ENCODE results near the gene SUN2.
"Not testable (repeated sequence)": the region's sequence is repeated elsewhere in the genome, so short reads cannot be mapped to it uniquely, and the experiment has no call there.

Gene SUN2

DNA sequence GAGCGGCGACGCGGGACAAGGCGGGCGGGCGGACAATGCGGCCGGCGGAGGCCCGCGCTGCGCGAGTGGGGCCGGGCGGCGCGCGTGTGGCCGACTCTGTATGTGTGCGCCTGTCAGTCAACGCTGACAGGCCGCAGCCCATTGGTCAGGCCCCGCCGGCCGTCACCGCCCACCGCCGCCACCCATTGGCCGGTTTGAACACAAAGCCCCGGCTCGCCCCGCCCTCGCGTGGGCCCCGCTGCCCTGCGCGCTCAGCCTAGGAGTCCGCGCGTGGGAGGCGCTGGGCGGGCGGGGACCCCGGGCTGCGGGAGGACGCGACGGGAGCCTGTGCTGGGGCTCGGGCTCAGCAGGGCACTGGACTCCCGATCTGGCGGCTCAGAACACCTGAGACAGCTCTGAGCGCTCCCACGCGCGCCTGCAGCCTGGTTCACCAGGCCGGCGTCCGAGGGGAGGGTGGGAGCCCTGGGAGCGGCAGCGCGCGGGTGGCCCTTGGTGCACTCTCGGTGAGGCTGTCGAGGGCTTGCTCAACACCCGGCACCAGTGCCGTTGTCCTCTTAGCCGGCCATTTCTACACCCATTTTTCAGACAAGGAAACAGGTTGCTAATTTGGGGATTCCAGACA is at the start of gene SUN2:
Gene SUN2, minus strand, starts transcription at position 88 of the 622 bp plus-strand sequence. CDS start 3,370 bp downstream, outside the sequence.
- peak; percentile 94 for DNase-seq

DNA sequence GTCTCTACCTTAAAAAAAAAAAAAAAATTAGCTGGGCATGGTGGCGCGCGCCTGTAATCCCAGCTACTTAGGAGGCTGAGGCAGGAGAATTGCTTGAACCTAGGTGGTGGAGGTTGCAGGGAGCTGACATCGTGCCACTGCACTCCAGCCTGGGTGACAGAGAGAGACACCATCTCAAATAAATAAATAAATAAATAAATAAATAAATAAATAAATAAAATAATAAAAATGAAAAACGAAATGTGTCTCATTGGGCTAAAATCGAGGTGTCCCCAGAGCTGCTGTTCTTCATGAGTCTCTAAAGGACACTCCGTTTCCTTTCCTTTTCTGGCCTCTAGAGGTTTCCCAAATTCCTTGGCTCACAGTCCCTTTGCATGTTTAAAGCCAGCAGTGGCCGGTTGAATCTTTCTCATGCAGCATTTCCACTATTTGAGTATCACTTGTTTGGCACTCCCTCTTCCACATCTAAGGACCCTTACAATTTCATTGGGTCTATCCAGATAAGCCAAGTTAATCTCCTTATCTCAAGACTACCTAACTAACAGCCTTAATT is 49.3 kb upstream of the SUN2 start:
- not testable (repeated sequence) for DNase-seq

DNA sequence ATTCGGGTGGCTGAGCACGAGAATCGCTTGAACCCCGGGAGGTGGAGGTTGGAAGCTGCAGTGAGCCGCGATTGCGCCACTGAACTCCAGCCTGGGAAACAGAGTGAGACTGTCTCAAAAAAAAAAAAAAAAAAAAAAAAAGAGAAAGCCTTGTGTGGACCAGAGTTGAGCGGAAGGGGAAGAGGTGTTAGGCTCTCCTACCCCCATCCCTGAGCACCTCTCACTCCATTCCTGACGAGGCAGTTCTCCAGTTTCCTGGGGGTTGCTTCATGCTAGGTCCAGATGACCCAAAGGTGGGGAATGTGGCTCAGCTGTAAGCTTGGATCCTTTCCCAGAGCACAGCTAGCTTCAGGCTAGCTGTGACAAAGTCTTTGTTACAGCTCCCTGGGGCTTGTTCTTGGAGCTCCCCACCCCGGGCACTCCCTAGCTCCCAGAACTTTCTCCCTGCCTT is 46.9 kb upstream of the SUN2 start:
- no peak for DNase-seq

DNA sequence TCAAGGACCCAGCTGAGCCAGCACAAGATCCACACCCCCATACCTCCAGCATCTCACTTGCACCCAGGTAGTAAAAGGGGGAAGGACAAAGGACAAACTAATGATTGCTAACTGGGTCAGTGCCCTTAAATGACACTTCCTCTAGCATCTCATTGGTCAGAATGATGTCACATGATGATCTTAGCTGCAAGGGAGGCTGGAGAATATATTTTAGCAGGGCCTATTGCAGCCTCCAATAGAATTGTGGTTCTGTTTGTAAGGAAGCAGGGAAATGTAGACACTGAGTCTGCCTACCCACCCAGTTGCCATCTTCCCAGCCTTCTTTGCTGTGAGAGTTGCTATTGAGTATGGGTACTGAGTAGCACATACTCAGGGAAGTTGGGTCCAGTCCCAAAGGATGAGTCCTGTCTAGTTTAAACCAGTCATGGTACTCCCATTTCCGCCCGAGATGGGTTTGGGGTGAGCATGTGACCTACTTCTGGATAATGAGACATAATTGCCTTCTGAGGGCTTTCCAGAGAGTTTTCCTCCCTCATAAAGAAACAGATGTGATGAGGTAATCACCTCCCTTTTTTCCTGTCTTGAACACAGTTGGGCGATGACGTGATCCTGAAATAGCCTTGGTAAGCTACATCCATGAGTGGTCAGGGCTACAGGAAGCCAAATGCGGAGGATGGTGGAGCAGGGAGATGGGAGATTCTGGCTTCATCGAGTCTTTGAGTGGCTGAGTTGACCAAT is 43.6 kb upstream of the SUN2 start:
- no peak for DNase-seq

DNA sequence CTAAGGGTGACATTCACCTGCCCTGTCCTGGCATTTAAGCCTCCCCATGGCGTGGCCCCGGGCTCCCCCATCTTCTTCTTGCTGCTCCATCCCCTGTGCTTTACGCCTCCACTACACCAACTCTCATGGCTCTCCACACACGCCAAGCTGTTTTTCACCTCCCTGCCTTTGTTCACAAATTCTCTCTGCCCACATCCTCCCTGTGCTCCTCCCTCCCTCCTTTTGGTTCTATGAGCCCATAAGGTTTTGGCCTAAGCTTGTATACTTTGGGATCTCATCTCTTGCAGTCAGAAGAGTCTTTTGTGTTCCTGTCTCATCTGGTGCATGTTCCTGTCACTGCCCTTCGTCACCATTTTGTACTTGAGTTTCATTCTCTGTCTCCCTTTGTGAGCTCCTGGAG is 42.7 kb upstream of the SUN2 start:
- DNase-seq = no peak

DNA sequence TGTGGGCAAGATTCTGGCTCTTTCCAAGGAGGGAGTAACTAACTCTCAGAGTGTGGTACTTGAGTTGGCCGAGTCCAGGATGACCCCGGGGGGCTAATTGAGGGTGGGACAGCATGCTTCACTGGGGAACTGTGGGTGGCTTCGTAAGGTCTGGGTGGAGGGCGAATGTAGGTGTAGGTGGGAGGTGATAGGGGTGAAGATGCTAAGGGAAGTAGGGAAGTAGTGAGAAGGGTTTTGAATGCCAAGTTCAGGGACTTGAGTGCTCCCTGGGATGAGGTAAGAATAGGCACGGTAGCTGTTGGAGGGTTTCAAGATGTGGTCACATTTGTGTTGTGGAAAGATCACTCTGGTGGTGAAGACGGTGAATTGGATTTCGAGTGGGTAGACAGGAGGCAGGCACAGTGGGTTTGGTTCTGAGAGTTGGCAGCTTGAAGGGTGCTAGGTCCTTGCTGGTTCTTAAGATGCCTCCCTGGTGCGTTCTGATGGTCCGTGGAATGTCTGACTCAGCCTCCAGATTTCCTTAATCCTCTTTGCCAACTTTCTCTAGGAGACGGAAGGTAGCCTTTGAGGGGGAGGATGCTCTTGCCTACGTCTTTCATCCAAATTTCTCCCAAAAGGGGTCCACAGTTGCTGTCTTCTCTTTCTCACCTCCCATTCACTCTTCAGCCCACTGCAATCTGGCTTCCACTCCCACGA is 40.6 kb upstream of the SUN2 start:
- no peak for DNase-seq

- no peak for DNase-seq
Measured at GRCh38 chr22:38795569-38795968, 39.8 kb upstream of the SUN2 start.

DNA sequence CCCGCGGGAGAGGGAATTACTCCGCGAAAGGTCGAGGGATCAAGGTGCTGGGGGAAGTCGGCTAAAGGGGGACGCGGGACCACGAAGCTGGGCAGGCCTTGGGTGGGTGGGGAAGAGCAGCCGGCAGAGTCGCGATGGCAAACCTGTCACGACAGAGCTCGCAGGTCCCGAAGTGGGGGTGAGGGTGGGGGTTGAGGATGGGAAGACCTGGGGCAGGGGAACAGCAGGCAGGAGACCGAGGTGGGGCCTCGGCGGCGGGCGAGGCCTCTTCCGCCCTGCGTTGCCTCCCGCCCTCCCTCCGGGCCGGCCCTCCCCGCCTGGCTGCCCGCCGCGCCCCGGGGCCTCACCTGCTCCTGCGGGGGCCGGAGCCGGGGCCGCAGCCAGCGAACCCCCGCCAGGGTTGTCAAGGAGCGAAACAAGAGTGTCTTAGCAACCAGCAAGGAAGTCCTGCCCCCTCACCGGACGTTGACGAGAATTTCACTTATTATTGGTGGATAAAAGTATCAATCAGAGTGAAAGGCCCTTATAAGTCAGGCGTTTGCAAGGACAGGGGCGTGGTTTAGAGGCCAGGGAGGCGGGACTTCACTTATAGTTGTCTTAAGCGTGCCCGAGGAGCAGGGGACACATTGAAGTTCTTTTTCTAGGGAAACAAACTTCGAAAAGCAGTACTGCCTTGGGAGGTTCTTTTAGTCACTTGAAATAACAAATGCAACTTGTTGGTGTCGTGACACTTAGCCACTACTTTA is 38.1 kb upstream of the SUN2 start, which contains the start of gene DNAL4:
Gene DNAL4, minus strand, starts transcription at position 423 of the 746 bp plus-strand sequence. CDS start 11,412 bp downstream, outside the sequence.
- DNase-seq = peak; percentile 88

- DNase-seq = no peak
Measured at GRCh38 chr22:38793317-38793716, 37.5 kb upstream of the SUN2 start.

DNA sequence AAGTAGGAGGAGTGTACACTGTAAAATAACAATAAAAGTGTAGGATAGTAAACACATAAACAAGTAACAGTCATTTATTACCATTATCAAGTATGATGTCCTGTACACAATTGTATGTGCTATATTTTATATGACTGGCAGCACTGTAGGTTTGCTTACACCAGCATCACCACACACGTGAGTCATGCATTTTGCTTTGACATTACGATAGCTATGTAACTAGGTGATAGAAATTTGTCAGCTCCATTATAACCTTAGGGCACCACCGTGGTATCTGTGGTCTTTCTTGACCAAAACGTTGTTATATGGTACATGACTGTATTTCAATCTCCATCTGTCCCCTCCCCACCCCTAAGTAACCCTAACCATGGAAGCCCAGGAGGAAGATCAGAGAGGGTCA is 37.0 kb upstream of the SUN2 start:
- DNase-seq = no peak

DNA sequence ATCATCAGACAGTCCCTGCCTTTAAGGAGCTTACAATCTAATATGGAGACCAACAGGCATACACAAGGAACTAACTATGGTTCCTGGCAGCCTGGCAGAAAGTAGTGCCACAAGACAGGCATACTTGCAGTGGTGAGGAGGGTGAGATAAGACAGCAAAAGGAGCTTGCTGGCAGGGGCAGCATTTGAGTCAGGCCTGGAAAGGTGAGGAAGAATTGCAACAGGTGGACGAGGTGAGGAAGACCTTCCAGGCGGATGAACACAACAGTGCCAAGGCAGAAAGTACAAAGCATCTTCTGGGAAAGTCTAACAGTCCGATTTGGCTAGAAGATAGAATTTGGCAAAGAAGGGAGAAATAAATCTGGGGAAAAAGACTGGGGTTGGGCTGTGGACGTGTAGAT is 33.8 kb upstream of the SUN2 start:
- DNase-seq = no peak

DNA sequence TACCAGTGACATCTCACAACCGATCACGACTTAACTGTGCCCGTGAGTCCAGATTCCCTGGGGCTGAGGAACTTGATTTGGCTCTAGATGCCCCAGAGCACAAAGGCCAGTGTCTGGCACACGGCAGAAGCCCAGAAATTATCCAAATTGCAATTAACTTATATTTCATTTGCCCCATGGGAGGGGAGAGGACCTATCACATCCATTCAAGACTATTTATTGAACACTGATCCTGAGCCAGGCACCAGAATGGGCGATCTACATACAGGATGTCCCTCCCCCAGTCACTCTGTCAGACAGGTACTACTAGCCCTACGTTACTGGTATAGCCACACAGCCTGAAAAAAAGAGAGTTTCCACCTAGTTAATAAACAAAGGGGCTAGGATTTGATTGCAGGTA is 33.0 kb upstream of the SUN2 start:
- no peak for DNase-seq

DNA sequence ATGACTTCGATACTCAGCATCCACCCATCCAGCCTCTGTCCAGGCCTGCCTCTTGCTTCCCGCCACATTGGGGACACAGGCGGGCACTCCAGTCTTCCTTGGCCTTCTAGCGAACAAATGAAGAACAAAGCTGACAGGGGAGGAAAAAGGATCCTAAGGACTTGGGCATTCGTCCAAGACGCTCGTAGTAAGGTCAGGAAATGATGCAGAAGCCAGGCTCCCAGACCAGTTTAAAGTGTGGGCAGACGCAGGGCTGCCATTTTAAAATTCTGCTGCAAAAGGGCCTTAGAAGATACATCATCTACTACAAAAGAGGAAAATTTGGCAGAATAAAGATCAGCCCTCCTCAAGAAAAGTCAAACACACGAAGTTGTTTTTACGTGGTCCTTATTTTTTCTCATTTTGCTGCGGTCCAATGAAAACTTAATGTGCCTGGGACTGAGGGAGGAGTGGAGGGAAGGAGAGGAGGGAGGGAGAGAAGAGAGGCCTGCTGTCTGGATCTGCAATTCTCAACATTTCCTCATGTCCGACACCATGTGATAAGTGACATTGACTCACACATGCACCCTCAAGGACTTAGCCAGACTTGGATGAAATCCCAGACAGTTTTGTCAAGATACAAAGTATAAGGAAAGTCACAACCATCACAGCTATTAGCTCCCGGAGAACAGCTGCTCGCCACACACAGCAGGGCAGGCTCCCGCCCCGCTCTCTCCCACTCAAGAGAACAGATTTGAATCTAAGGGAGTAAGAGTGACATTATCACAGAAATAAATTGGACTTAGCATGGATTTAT is 32.4 kb upstream of the SUN2 start:
- no peak for DNase-seq

GRCh38 chr22:38786631-38787030 is 30.8 kb upstream of the SUN2 start:
- DNase-seq = no peak

- DNase-seq = no peak
Measured at GRCh38 chr22:38784856-38785255, 29.1 kb upstream of the SUN2 start.

DNA sequence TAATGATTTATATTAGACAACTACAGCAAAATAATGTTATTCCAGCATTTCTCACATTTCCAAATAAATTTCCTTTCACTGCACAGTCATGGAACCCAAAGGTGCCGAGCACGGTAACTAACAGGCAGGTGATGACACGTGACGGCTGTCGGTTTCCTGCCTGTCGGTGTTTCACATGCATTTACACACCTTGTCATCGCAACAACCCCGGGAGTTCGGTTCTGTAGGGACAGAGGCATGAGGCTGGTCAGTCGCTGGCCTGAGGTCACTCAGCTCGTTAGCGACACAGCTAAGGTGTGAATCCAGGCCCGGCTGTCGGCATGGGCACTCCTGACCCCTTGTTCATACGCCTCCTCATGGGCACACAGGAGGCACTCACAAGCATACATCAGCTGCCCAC is 28.2 kb upstream of the SUN2 start:
- no peak for DNase-seq

DNA sequence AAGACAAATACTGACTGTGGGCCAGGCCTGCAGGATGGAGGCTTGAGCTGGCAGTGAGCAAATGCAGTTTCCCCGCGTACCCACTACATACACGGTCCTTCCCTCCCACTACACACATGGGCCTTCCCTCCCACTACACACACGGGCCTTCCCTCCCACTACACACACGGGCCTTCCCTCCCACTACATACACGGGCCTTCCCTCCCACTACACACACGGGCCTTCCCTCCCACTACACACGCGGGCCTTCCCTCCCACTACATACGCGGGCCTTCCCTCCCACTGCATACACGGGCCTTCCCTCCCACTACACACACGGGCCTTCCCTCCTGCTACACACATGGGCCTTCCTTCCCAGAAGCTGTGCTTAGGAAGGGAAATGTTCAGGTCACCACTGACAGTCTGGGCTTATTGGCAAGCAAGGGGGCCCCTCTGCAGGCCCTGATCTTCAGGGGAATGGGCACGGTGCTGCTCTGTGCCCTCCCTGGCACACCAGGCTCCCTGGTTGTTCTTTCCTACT is 27.4 kb upstream of the SUN2 start:
- no peak for DNase-seq

DNA sequence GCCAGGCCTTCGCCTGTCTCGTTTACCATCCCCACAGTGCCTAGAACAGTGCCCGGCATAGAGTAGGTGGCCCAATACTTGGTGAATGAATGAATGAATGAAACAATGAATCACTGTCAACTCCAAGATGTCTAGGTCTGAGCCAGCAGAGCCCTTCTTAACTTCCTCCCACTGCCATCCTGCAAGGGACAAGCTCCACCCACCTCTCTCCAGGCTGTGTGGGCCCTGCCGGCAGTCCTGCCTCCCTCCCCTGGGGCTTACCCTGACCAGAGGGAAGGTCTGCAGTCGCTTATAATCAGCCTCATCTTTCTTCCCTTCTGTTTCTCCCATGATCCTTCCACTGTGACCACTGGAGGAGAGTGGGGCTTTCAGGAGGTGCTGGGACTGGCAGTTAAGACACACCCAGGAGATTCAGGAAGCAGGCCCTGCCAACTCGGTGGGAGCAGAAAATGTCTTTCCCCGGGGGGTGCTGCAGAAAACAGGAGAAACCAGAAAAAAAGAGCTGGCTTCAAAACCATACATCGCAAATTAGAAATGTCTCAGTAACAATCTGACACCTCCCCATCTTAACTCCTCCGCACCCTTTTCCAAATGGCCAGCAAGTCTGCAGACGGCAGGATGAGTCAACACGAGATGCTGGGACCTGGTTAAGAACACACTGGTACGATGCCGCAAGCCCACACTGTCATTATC is 26.8 kb upstream of the SUN2 start:
- DNase-seq = no peak

- DNase-seq = no peak
Measured at GRCh38 chr22:38781033-38781432, 25.2 kb upstream of the SUN2 start.

GRCh38 chr22:38777087-38777671 is 21.4 kb upstream of the SUN2 start:
- no peak for DNase-seq

DNA sequence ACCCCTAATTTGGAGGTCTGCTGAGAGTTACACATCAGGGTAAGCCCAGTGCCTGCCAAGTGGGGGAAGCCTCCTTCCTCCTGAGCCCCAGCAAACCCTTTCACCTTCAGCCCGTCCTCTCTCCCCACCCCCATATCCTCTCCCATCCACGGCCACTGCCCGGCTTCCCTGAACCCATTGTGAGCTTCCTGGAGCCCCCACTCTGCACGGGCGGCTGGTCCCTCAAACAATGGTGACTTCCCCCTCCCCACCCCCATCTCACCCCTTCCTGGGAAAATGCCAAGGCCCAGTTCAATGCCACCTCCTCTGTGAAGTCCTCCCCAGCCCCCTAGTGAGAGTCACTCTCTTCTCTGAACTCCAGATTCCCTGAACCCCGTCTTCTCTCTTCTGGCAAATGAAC is 20.3 kb upstream of the SUN2 start:
- no peak for DNase-seq
